ENCODE measurements around the gene TRAFD1.

The TRAFD1 gene

DNA sequence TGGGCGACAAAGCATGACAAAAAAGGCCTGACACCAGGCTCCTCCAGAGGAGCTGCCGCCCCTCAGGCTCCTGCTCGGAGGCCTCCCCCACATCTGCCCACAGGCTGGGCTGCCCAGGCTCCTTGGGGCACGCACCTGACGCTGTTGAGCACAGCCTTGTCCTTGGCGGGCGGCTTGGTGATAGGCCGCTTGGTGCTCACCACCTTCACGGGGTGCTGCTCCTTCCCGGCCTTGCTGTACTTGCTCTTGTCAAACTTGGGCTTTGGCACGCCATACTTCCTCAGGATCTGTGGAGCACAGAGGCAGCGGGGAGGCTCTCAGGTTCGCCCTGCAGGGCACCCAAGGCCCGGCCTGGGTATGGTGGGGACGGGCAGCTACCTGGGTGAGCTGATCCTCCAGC is 53.4 kb downstream of the TRAFD1 start:
- no peak for DNase-seq (ENCODE audit: low spot score)

DNA sequence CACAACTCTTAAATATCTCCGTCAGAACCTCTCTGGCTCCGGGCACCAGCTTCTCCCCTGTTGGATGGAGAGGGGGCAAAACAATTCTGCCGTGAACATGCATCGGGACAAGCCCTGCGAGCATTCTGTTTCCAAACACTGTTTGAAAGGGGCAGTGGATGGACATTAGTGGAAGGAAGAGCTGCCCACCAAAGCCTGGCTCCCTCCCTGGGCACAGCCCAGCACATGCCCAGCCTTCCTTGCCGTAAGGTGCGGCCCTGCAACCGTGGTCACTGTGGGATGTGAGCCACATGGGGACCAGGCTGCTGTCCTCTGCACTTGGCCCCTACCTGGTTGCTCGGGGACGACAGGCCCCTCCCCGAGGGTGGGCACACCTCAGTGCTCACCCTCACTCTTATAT is 54.0 kb downstream of the TRAFD1 start:
- no peak for DNase-seq (ENCODE audit: low spot score)

DNA sequence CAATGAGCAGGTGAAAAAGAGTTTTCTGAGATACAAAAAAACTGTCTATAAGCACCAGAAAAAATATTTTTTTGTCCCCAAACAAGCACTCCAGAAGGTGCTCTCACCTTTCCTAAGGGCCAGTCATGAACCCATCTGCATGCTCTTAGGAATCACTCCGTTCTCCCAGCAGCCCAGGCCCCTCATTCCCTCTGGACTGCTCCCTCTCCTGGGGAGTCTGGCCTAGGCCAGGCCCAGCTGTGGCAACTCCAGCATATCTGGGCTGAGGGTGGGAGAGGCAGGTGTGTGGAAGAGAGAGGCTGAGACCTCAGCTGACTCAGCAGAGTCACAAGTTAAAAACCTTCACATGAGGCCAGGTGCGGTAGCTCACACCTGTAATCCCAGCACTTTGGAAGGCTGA is 54.6 kb downstream of the TRAFD1 start:
- no peak for DNase-seq (ENCODE audit: low spot score)

DNA sequence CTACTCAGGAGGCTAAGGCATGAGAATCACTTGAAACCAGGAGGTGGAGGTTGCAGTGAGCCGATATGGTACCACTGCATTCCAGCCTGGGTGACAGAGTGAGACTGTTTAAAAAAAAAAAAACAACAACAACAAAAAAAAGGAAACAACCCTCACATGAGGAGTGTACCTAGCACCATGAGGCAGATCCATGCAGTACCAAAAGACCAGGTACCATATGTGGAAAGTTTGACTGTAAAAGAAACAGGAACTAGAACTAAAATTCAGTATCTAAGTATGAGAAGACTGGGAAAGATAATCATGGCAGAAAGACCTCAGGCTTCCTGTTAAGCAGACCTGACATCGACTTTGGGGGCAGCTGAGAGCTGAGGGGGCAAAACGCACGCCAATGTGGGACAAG is 55.1 kb downstream of the TRAFD1 start:
- DNase-seq (ENCODE audit: low spot score) = no peak

DNA sequence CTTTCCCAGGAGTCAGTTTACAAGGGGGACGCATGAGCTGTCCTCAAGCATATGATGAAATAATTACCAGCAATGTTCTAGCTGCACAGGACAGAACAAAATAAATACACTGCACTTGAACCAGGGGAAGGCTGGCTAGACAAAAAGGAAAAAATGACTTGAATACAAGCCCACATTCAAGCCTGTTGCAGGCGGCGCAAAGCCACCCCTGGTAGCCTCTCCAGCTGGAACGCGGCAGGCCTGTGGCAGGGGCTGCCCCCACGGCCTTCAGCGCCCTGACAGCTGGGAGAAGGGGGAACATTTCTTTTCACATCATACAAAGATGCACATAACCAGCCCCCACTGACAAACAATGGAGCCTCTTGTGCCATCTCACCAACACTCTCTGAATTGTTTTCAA is 57.1 kb downstream of the TRAFD1 start:
- DNase-seq (ENCODE audit: low spot score) = peak; percentile 35

DNA sequence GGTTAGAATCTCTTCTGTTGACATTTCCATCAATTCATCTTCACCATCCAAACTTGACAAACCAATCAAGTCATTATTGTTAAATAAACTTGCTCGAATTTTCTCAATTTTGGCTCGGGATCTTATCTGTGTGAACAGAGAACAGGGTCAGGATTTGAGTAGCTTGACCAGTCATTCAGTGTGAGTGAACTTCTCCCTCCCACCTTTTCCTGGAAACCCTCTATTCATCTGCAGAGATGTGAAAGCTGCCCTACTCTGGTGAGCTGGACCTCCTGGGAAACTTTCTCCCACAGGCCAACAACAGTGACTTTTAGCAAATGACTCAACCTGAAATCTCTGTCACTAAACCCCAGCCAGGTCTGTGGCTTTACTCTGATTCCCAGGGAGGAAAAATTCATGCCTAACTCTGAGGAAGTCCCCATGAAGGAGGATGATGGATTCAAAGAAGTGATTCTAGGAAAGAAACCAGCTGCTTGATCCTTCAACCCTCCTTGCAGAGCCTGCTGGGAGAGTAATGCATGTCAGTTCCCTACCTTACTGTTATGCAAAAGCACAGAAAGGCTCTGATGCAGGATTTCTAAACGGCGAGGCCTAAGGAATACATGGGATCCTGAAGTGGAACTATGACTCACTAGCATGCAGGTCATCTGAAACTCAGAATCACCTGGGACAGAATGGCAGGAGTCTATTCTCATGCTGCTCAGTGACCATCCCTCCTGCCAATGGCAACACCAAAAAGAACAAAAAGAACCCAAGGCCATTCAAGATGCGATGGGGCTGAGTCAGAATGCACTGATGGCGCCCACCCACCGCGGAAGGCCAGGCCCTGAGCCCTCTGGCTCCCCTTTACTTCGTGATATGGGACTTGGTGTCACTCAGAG is 58.0 kb downstream of the TRAFD1 start:
- DNase-seq (ENCODE audit: low spot score) = peak; percentile 10

DNA sequence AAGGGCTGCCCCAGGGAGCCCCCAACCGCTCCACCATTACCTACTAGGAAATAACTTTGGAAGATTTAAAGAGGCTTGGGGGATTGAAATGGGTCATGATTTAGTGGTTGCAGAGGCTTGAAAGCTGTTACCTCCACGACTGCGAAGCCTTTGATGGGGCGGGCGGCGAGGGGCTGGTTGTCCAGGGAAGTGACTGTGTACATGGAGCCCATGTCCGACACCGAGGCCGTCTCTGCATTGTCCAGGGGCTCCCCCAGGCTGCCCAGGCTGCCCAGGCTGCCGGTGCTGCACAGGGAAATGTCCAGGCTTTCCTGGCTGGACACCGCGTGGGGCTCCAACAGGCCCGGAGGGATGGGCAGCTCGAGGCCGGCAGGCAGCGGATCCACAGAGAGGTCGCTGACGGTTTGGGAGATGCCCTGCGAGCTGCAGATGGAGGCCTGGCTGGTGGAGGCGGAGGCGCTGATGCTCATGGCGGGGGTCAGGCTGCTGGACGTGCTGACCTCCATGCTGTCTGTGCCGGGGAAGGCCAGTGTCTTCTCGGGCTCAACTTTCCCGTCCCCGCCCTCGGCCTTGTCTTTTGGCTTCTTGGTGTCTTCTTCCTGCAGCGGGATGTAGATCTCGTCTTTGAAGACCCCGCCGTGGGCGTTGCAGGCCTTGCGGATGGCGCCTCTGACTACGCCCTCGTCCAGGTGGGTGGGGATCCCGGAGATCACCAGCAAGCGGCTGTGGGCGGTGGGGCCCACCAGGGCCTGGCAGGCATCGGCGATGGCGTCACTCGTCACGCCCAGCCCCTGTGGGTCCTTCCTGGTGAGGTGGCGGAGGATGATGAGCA is 58.9 kb downstream of the TRAFD1 start:
- no peak for DNase-seq (ENCODE audit: low spot score)

DNA sequence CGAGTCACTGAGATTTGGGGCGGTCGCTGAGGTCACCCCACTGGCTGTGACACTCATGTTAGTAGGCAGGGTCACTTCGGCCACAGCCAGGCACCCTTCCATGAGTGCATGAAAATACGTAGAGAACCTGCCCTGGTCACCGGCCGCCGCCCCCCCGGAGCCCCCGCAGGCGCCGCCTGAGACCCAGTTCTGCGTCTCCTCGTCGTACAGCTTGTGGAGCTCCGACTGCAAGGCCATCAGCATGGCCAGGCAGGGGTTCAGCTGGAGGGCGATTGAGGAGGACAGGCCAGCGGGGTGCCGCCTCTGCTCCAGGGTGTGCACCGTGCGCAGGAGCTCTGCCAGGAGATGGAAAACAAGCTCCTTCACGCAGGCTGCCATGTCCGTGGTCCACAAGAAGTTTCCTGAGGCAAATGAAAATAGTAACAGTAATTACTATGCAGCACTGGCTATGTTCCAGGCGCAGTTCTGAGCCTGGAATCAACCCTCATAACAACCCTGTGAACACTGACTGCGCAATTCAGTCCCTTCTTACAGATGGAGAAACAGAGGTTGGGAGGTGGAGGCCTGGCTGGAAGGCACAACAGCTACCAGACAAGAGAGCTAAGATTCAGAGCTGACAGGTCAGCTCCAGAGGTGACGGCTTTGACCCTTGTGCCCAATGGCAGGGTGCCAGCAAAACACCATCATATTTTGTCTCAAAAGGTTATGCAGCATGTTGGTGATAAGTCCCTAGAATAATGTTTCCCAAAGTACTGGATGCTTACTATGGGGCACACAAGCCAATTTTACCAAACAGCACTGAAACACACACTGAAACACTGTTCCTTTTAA is 59.9 kb downstream of the TRAFD1 start:
- peak; percentile 28 for DNase-seq (ENCODE audit: low spot score)

DNA sequence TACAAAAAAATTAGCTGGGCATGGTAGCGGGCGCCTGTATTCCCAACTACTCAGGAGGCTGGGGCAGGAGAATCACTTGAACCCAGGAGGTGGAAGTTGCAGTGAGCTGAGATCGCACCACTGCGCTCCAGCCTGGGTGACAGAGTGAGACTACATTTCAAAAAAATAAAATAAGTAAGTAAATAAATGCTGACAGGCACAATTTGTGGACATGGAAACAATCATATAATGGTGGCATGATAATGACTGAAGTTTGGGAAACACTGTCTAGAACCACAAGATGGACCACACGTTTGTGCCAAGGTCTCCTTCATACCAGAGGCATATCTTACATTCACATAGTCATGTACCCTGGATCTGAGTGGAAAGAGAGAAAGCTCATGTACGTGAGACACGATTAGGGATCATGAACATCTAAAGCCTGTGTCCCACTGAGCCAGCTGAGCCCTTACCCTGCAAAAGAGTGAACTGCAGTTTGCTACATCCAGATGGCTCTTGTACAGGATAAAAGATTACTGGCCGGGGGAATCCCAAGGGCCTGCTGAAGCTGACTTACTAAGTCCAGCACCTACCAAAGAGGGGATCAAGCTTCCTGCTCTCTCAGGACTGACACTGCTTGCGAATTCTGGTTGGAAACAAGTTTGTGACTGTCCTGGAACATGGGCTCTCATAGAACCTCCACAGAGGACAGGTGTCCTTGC is 62.9 kb downstream of the TRAFD1 start:
- DNase-seq (ENCODE audit: low spot score) = no peak

DNA sequence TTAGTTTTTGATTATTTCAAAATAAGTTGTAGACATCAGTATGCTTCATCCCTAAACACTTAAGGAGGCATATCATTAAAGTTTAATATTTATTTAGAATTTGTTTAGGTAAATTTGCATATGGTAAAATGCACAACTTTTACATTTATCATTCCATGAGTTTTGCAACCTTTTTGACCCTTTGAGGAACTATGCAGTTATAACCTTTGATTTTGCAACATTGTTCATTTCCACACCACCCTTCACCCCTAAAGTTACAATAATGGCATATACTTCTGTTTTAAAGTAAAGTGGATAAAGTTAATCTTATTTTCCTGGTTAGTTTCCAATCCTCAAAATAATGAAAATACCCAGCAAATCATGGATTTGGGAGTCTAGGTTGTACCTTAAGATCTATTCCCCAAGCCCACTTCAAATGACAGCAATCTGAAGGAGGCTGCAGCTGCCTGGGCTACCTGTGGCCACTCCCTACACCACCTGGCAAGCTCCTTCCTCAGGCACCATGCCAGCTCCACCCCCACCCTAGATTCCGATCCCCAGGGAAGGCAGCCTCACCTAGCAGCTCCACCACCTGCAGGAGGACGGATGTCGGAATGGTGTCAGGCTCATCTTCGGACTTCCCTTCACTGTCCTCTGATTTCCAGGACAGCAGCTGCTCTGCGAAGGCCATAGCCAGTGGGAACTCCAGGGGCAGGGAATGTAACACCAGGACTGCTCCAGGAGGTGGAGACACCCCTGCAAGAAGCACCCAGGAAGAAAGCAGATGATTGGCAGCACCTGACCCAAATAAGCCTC is 65.1 kb downstream of the TRAFD1 start:
- no peak for DNase-seq (ENCODE audit: low spot score)

DNA sequence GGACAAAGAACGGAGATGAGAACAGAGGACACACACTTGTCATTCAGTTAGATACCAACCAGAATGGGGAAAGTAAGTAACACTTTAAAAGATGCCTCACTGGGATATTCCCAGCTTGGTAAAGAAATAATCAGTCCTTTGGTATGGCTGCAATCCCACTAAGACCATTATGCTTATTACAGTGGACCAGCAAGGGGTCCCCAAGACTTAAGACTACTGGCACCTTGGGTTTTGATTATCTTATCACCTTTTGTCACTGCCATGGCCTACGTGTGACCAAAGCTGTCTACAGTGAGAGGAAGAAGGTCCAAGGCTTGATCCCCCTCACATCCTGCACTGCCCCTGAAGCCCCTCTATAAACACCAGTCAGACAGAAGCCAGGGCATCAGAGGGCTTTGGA is 65.8 kb downstream of the TRAFD1 start:
- no peak for DNase-seq (ENCODE audit: low spot score)

DNA sequence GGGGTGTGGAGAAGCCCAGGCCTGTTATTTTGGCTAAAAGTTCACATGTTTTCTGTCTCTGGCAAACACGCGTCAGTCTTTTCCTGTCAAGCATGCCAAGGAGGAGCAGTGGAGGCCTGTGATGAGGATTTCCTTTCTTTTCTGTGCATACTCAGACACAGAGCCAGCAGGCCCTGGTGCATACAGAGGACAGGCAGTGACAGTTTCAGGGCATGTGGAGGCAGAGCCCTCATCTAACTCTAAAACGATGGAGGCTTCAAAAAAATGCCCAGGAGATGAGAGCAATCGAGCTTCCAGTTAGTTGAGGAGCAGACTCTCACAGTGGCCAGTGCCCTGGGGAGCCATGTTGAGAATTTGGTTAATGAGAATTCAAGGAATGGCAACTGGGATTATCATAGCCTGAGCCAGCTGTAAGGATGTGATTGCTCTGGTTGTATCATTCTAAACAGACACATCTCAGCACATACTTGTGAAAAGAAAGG is 66.5 kb downstream of the TRAFD1 start:
- DNase-seq (ENCODE audit: low spot score) = no peak

DNA sequence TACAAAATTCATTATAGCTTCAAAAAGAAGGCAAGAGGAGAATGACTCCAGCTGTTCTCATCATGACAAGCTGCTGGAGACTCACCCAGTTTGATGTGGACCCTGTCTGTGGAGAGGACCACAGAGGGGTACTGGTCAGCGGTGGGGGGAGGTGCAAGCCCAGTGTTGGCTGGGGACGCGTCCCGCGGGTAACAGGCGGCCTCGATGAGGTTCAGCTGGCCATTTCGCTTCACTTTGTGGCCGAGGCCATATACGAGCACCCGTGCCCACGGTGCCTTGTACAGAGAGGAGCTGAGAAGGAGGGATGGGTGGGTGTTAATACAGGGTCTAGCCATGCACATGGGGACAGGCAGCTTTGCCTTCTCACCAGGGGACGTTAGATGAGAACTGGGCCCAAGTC is 67.1 kb downstream of the TRAFD1 start:
- DNase-seq (ENCODE audit: low spot score) = no peak

DNA sequence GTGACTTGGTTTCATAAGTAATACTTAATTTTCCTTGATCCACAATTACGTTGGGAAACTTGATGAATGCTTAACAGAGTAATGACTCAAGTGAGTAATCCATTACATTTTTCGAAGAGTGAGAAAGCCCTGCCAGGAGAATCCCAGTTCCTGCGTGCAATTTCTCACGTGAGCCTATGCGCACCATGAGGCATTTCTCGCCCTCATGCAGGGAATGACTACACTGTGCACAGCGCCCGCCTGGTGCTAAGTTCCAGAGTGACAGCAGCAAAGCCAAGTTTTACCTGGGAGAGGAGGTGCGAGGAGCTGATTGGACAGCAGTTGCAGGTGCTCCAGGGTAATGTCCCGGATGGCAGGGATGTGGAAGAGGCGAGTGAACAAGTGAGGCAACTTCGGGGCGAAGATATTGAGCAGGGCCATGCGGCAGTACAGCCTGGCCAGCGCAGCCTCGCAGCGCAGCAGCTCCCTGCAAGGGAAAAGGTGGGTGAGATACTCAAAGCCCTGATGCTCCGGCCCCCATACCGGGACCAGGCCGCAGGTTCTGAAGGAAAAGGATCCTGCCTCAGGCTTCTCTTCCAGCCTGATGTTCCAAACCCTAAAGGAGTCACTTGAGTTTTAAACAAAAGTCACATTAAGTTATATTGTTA is 69.4 kb downstream of the TRAFD1 start:
- no peak for DNase-seq (ENCODE audit: low spot score)

DNA sequence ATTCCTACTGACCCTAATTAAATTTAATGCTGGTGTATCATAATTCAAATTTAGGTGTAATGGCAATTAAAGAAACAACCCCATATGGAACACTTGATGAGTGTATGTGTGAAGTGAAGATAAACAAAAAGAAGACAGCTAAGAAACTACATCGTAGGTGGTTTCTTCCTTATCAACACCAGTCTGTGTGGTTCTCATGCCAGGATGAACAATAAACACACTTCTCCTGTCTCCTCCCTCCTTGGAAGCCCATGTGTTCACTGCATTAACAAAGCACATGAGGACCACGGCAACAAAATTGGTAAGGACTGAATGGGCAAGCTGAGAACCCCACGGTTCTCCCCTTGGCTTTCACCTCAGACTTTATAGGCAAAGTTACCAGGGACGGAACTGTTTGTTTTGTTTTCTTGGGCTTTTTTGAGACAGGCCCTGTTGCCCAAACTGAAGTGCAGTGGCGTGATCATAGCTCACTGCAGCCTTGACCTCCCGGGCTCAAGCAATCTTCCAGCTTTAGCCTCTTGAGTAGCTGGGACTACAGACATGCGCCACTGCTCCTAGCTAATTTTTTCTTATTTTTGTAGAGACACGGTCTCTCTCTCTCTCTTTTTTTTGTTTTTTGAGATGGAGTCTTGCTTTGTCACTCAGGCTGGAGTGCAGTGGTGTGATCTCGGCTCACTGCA is 71.0 kb downstream of the TRAFD1 start:
- no peak for DNase-seq (ENCODE audit: low spot score)

DNA sequence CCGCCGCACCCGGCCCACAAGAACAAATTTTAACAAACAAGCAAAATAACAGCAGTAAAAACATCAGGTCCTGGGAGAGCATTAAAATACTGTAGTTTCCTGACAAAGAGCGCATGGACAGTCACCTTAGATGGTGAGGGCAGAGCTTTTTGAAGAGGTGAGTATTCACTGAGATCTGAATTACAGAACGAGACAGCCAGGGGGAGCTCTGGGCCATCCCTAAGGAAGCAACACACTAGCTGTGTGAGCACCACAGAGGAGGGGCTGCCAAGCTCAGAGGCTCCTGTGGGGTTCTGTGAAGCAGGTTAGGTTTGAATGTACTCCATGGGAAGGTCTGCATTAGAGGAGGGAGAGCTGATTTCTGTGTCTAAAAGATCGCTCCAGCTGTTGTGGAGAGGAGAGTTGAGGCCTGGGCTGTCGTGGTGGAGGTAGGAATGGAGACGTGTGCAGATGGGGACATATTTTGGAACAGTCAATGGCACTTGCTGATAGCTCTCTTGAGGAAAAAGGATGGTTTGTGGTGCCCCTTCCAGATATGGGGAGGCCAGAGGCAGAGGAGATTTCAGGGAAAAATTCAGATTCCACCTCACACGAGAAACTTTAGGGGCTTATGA is 72.9 kb downstream of the TRAFD1 start:
- peak; percentile 91 for DNase-seq (ENCODE audit: low spot score)

DNA sequence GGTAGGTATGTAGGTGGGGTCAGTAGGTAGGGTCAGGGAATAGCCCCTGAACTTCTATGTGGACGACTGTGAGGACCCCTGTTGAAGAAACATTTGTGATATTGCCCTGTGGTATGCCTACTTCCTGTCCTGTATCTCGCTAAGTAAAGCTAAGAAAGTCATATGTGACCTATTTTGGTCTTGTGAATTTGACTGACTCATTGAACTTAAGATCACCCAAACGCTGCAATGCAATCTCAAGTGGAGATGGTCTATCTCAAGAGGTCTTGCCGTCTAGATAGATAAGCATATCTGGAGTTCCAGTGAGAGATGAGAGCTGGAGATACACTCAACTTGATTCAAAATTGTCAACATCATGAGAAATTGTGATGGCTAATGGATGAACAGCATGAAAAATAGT is 73.8 kb downstream of the TRAFD1 start:
- DNase-seq (ENCODE audit: low spot score) = no peak
